ENCODE data around the gene OR2G2.

DNA sequence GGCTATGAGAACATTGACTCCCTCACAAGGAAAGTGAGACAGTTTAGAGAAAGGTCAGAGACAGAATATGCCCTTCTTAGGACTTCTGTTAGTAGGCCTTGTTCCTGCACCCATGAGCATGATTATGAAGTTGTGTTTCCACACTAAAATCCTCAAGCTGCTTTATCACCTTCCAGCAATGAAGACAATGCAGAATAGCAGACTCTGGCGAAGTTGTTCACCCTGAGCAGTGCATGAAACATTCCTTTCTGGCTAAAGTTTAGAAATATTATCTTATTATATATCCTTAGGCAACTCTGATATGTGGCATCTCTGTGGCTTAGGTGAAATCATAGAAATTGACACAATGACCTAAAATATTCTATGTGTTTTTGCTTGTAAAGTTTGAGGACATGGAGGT is 13.9 kb upstream of the OR2G2 start:
- TF ChIP-seq POLR2AphosphoS5 (IDR thresholded peaks at IDR 0.05; ENCODE audit: insufficient read depth in 1 of 2, low read depth in 1 of 2) = no peak
- no peak for TF ChIP-seq POLR2A (IDR thresholded peaks at IDR 0.05)
